Measurements from ENCODE around the gene GATA2. TPM values are rescaled to one million over a fixed set of nuclear protein-coding genes. Genes with fewer than 3 reads are reported as not detected.

GATA2 gene
- total and polyA plus RNA-seq, 2 of the 13 experiments (the other 11 are each of a cell fraction or from before 2014, with no cell fraction given): 3.5 to 6.2 TPM

GRCh38 chr3:128443771-128444170 is 49.2 kb downstream of the GATA2 start (continued):
- no peak for TF ChIP-seq SMYD3 (CRISPR knock-in tag; IDR thresholded peaks at IDR 0.05)
- TF ChIP-seq PLRG1 (conservative IDR thresholded peaks at IDR 0.05): no peak
- no peak for TF ChIP-seq ZNF431 (CRISPR knock-in tag; IDR thresholded peaks at IDR 0.05; ENCODE audit: borderline replicate concordance, low read depth)
- TF ChIP-seq, protein P1, sequence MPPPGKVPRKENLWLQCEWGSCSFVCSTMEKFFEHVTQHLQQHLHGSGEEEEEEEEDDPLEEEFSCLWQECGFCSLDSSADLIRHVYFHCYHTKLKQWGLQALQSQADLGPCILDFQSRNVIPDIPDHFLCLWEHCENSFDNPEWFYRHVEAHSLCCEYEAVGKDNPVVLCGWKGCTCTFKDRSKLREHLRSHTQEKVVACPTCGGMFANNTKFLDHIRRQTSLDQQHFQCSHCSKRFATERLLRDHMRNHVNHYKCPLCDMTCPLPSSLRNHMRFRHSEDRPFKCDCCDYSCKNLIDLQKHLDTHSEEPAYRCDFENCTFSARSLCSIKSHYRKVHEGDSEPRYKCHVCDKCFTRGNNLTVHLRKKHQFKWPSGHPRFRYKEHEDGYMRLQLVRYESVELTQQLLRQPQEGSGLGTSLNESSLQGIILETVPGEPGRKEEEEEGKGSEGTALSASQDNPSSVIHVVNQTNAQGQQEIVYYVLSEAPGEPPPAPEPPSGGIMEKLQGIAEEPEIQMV (CRISPR knock-in tag; IDR thresholded peaks at IDR 0.05; ENCODE audit: low read depth): no peak

DNA sequence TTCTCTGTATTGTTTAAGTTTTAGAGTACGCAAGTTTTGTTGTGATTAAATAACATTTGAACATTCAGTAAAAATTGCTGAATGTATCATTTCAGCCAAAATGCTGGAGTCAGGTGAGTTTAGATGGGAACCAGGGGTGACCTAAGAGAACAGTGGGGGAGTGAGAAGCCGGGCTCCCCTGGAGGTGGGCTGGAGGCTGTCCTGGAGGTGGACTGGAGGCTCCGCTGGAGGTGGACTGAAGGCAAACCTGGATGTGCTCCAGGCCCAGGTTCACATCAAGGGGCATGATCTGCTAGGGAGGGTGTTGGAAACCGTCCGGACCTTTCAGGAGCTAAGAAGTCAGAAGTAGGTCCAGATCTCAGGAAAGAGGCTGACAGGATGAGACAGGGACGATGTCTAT is 50.1 kb downstream of the GATA2 start:
- Histone ChIP-seq H3K27ac (ENCODE audit: extremely low read length, insufficient read depth, low read length) (no peak overlapping the region), H3K36me3 (replicated peaks in 1 of 2; ENCODE audit: control insufficient read depth in 1 of 2, insufficient read depth in 2 of 2, low read length in 2 of 2) (no peaks in the 10 kb centered on the region), H3K9ac (ENCODE audit: insufficient read depth, low read depth, low read length) (no peak overlapping the region), H4K20me1 (ENCODE audit: insufficient read depth, low read length) (no peaks in the 10 kb centered on the region), H3K79me2 (ENCODE audit: insufficient read depth, low read length) (no peaks in the 10 kb centered on the region), H3K4me3 (replicated peaks in 1 of 3; ENCODE audit: insufficient read depth in 1 of 3, low read depth in 2 of 3, low read length in 3 of 3) (no peak overlapping the region), H3K9me3 (ENCODE audit: low read length) (no peaks in the 10 kb centered on the region), H3K4me2 (ENCODE audit: low read depth, low read length) (no peak overlapping the region), H3K27me3 (ENCODE audit: control insufficient read depth in 1 of 2, insufficient read depth in 2 of 2, low read length in 2 of 2) (peaks cover 11 to 73% of the 10 kb centered on the region in 2 experiments), H3K4me1 (ENCODE audit: insufficient read depth, low read length) (no peaks in the 10 kb centered on the region), H2AFZ (ENCODE audit: low read length) (no peak overlapping the region)
- FAIRE-seq (no peak), DNase-seq (ENCODE audit: low spot score) (no peak), ATAC-seq (no peak)
- ChIA-PET POLR2A (no interaction called here), CTCF (ENCODE audit: low intra/inter-chr PET ratio, low total read pairs) (no interaction called here)
- BruUV-seq (replicated peaks): no TSS peak
- intact Hi-C loops (cut with micrococcal nuclease; ENCODE audit: unreplicated experiment) (no loop called here), in situ Hi-C loops (cut with HindIII; ENCODE audit: extremely low pct_ligation_motif_present, low pct_unique_long_range_greater_than_20kb) (no loop called here)
- TF ChIP-seq ZNF766 (CRISPR knock-in tag; IDR thresholded peaks at IDR 0.05; ENCODE audit: borderline replicate concordance) (no peak), HHEX (CRISPR knock-in tag; IDR thresholded peaks at IDR 0.05) (no peak), BCLAF1 (IDR thresholded peaks at IDR 0.05) (no peak), ZNF674 (CRISPR knock-in tag; IDR thresholded peaks at IDR 0.05; ENCODE audit: low read depth) (no peak), ZNF792 (CRISPR knock-in tag; IDR thresholded peaks at IDR 0.05) (no peak), ZMYM4 (CRISPR knock-in tag; IDR thresholded peaks at IDR 0.05) (no peak), ZFP36L1 (CRISPR knock-in tag; IDR thresholded peaks at IDR 0.05) (no peak), CBX5 (CRISPR knock-in tag; IDR thresholded peaks at IDR 0.05; ENCODE audit: borderline replicate concordance) (no peak), ZIK1 (CRISPR knock-in tag; IDR thresholded peaks at IDR 0.05; ENCODE audit: borderline replicate concordance, low read depth) (no peak), EED (CRISPR knock-in tag; IDR thresholded peaks at IDR 0.05) (no peak), ATF7-NPFF (CRISPR knock-in tag; IDR thresholded peaks at IDR 0.05; ENCODE audit: low read depth) (no peak), ZNF629 (CRISPR knock-in tag; conservative IDR thresholded peaks at IDR 0.05) (no peak)
- TF ChIP-seq, protein P2, sequence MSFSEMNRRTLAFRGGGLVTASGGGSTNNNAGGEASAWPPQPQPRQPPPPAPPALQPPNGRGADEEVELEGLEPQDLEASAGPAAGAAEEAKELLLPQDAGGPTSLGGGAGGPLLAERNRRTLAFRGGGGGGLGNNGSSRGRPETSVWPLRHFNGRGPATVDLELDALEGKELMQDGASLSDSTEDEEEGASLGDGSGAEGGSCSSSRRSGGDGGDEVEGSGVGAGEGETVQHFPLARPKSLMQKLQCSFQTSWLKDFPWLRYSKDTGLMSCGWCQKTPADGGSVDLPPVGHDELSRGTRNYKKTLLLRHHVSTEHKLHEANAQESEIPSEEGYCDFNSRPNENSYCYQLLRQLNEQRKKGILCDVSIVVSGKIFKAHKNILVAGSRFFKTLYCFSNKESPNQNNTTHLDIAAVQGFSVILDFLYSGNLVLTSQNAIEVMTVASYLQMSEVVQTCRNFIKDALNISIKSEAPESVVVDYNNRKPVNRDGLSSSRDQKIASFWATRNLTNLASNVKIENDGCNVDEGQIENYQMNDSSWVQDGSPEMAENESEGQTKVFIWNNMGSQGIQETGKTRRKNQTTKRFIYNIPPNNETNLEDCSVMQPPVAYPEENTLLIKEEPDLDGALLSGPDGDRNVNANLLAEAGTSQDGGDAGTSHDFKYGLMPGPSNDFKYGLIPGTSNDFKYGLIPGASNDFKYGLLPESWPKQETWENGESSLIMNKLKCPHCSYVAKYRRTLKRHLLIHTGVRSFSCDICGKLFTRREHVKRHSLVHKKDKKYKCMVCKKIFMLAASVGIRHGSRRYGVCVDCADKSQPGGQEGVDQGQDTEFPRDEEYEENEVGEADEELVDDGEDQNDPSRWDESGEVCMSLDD (CRISPR knock-in tag; IDR thresholded peaks at IDR 0.05; ENCODE audit: borderline replicate concordance): no peak
- TF ChIP-seq, protein P3, sequence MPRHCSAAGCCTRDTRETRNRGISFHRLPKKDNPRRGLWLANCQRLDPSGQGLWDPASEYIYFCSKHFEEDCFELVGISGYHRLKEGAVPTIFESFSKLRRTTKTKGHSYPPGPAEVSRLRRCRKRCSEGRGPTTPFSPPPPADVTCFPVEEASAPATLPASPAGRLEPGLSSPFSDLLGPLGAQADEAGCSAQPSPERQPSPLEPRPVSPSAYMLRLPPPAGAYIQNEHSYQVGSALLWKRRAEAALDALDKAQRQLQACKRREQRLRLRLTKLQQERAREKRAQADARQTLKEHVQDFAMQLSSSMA (CRISPR knock-in tag; IDR thresholded peaks at IDR 0.05): no peak
- 22% methylated on average over 5 of the region's 6 CpGs for WGBS (ENCODE audit: low lambda C conversion rate)
